ENCODE measurements around the gene FCRL3.
"Not testable (repeated sequence)": the region's sequence is repeated elsewhere in the genome, so short reads cannot be mapped to it uniquely, and the experiment has no call there.

Gene FCRL3

GRCh38 chr1:157700732-157701131, at the start of gene FCRL3:
TSS of gene FCRL3 (minus strand) at chr1:157700769. CDS start at chr1:157700489, 280 bp downstream.
- no peak for DNase-seq

DNA sequence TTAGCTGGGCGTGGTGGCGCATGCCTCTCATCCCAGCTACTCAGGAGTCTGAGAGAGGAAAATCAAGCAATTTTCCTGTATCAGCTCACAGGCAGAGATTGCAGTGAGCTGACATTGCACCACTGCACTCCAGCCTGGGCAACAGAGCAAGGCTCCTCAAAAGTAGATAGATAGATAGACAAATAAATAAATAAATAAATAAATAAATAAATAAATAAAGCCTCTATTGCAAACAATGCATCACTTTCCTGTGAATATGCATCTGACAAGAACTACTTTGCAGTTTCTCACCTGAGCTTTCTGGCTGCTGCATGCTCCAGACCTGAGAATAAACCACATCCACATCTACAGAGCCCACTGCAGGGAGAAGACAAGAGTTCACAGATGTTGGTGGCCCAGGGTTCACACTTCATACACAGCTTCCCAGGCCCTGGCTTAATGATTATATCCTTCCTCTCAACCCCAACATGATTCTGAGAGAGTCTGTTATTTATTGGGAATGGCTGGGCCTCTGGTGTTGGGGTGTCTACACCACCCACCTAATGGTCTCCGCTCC, 47.8 kb upstream of the FCRL3 start:
- DNase-seq: no peak

DNA sequence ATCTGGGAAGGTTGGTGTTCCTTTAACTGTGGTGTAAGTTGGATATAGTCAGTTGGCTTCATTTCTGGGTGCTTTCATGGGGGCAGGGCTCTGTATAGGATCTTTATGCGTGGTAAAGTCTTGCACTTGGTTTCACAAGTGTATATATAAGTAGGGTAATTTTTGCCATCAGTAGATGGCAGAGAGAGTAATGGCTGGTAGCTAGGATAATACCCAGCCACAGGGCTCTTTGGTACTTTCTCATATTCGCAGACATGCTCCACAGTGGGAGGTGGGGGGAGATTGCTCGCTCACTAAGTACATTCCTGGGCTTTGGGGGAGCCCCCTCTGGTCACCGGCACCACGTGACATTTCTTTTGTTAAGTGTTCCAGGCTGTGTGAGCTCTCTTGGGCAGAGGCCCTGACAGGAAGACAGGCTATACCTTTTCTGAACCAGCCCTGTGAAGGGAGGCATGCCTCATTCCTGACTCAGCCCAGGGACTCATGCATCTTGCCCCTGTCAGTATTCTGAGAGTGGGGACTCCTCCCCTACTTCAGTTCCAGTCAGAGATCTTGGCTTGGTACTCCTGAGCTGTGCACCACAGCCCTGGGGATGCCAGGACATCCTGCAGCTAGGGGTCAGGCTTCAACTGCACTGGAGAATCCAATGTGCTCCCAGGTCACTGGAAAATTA, 38.8 kb upstream of the FCRL3 start:
- no peak for DNase-seq

DNA sequence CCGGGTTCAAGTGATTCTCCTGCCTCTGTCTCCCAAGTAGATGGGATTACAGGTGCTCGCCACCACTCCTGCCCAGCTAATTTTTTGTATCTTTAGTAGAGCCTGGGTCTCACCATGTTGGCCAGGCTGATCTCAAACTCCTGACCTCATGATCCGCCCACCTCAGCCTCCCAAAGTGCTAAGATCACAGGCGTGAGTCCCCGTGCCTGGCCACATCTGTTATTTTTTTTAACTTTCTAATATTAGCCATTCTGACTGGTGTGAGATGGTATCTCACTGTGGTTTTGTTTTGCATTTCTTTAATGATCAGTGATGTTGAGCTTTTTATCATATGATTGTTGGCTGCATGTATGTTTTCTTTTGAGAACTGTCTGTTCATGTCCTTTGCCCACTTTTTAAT, 35.4 kb upstream of the FCRL3 start:
- DNase-seq: not testable (repeated sequence)

GRCh38 chr1:157734321-157734720, 33.8 kb upstream of the FCRL3 start:
- DNase-seq: no peak

GRCh38 chr1:157732755-157733154, 32.2 kb upstream of the FCRL3 start:
- no peak for DNase-seq

DNA sequence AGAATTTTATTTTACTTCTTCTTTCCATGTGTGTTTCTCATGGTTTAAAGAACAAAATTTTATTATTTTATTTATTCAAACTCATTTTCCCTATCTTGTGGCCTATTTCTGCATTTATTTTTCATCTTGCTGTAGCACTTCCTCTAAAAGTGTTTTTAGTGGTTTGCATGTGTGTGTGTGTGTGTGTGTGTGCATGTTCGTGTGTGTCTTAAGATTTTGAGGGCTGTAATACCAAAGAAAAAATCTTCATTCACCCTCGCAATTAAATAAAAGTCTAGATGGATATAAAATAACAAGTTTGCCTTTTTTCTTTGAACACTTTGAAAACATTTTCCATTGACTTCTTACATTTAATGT, 24.6 kb upstream of the FCRL3 start:
- DNase-seq: no peak

GRCh38 chr1:157724537-157725220, 24.1 kb upstream of the FCRL3 start:
- no peak for DNase-seq

GRCh38 chr1:157723157-157723556, 22.6 kb upstream of the FCRL3 start:
- no peak for DNase-seq

DNA sequence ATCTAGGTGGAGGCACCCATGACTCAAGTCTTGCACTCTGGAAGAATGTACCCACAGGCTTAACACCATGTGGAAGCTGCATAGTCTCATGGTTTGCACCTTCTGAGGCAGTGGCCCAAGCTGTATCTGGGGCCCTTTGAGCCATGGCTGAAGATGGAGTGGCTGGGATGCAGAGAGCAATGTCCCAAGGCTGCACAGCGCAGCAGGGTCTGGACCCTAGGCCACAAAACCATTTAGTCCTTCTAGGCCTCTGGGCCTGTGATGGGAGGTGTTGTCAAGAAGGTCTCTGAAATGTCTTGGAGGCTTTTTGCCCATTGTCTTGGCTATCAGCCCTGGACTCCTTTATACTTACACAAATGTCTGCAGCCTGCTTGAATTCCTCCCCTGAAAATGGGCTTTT, 21.4 kb upstream of the FCRL3 start:
- no peak for DNase-seq

DNA sequence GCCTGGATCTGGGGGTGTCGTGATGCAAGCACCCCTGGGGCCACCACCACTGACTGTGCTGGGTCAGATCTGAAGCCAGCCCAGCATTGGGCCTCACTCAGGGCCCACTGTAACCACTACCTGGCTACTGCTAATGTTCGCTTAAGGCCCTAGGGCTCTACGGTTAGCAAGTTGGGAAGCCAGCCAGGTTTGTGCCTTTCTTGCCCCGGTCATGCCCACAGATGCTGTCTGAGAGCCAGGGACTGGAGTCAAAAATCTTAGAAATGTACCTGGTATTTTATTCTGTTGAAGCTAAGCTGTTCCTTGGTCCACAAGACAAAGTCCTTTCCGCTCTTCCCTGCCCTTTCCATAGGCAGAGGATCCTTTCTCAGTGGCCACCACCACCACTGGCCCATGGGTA, 15.2 kb upstream of the FCRL3 start:
- DNase-seq: no peak

GRCh38 chr1:157711802-157712201, 11.2 kb upstream of the FCRL3 start:
- no peak for DNase-seq

- no peak for DNase-seq
Measured at GRCh38 chr1:157704878-157705277, 4.3 kb upstream of the FCRL3 start.

DNA sequence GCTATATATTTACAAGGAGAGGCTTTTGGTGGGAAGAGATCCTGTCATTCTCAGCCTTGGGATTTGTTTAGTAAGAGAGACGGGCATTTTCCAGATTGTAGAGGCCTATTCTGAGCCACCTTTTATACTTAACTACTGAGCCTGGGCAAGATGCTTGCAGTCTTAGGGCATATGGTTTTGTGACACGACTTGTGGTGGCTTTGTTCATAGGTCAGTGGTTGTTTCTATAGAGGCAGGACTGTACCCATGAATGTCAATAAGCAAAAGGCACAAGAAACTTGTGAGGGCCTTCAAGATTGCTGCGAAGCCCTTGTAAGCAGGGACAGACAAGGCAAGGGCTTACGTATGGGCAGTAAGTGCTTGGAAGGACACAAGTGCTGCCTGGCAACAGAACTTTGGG, 3.4 kb upstream of the FCRL3 start:
- DNase-seq: no peak

- DNase-seq: no peak
Measured at GRCh38 chr1:157702308-157702825, 1.8 kb upstream of the FCRL3 start.

DNA sequence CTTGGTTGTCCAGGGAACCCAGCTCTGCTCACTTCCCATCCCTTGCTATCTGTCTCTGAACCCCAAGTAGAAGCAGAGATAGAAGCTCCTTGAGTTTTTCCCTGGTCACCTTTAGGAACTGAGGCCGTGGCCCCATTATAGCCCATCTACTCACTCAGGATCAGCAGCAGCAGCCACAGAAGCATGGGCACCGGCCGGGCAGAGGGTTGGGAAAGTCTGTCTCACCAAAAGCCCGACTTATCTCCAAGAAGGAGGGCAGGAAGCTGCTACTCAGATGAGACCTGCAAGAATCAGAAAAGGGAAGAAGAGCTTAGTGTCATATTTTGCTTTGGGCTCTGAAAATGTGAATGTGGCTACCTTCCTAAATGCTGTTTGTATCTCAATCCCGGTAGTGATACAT, 264 bp downstream of the FCRL3 start:
- no peak for DNase-seq

DNA sequence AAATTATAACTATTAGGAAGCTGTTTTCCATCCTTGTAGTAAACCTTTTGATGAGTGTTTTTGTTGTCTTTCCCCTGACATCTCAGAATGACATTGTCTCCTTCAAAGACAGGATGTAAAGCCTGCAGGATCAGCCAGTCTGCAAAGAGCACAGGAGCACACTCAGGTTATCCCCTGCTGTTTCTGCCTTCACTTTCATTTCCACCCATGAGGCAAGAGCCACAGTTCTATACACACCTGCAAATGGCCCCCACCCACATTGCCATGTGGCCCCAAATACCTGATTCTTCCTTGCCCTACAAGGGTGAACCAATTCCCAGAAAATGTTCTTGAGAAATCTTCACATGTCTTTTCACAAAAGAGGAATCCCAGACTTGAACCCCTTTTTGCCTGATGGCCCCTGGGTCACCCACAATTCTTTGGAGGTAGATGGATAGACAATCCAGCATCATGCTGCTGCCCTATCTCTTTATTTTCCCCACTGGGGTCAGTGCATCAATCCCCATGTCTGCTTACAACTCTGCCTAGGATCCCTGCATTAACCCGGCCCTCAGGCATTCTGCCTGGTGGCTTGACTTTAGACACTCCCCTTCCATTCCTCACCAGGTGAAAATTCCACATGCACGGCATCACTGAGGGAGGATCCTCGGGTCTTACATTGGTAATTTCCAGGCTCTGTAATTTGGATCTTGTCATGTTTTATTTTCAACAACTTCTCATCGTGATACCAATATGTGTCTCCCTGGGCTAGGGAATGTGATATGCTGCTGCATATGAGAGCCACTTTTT, 2.6 kb downstream of the FCRL3 start:
- DNase-seq: no peak

- no peak for DNase-seq
Measured at GRCh38 chr1:157696966-157697628, 3.5 kb downstream of the FCRL3 start.

GRCh38 chr1:157695417-157695816, 5.2 kb downstream of the FCRL3 start:
- no peak for DNase-seq

GRCh38 chr1:157691285-157691920, 9.2 kb downstream of the FCRL3 start:
- no peak for DNase-seq

DNA sequence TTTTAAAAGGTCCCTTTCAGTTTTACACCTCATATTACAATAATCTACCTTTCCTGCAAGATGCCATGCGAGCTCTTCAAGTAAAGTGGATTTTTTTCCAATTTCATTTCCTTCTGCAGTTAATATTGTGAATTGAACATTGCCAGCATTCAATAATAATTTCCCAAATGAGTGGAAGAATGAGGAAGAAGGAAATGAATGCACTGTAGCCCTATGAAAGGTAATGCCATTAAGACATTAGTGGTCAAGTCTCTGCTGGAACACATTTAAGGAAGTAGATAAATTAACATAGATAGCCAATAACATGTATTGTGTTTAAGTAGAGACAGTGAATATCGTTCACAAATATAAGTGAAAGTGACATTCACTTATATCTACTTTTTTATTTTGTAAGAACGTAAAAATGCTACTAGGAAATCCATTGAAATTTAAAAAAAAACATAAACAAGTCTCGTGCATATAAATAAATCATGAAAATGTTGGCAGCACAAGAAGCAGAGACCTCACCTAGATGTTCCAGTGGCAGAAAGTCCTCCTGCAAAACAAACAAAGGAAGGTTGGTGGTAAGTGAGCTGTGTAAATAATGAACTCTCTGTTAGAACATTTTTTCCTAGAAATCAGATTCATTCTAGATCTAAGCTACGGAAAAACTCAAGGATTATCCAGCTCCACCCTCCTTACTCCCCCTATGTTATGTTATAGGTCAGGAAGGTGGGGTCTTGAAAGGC, 17.7 kb downstream of the FCRL3 start:
- DNase-seq: no peak

- DNase-seq: no peak
Measured at GRCh38 chr1:157678721-157679120, 21.8 kb downstream of the FCRL3 start.

Measured in NCI-H524 treated with DMSO at 0.1 percent for 48 hours (cell line).